ENCODE data around the gene IDH2.
A peak's percentile ranks its signal among the peaks of the same experiment; 100 is the strongest.

IDH2 gene

GRCh38 chr15:90049666-90050604, 52.3 kb downstream of the IDH2 start:
- no peaks in the 10 kb centered on the region for H3K27me3 Mint-ChIP-seq
- ATAC-seq (replicated peaks; ENCODE audit: extremely low read depth, poor library complexity, severe bottlenecking) (no peak), DNase-seq (ENCODE audit: low spot score in 2 of 2) (no peak)
- H3K36me3 Mint-ChIP-seq (ENCODE audit: insufficient read depth): no peaks in the 10 kb centered on the region
- peaks cover 42% of the 10 kb centered on the region for H3K4me1 Mint-ChIP-seq
- no peak overlapping the region for H3K27ac Mint-ChIP-seq (ENCODE audit: low read depth)
- H3K4me3 Mint-ChIP-seq: no peak overlapping the region
- no peaks in the 10 kb centered on the region for H3K9me3 Mint-ChIP-seq

DNA sequence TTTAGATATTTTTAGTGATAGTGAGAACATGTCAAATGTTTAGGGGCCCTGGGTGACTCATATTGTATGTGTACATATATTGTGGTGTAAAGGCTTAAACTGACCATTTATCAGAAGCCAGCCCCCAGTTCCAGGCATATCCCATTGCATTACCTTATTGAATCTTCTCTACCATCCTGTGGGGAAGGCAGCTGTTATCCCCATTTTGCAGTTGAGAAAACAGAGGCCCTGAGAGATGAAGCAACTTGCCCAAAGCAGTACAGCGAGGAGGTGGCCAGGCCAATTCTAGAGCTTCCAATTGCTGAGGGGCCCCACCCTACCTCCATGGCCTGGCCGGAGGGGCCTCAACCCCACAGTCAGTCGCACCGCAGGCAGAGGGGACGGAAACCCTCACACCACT, 53.2 kb downstream of the IDH2 start:
- H3K27me3 Mint-ChIP-seq: no peaks in the 10 kb centered on the region
- peaks cover 38% of the 10 kb centered on the region for H3K4me1 Mint-ChIP-seq
- no peak for ATAC-seq (replicated peaks; ENCODE audit: extremely low read depth, poor library complexity, severe bottlenecking)
- H3K27ac Mint-ChIP-seq (ENCODE audit: low read depth): no peak overlapping the region
- H3K4me3 Mint-ChIP-seq: no peak overlapping the region
- no peak for DNase-seq (ENCODE audit: low spot score in 2 of 2)
- no peaks in the 10 kb centered on the region for H3K36me3 Mint-ChIP-seq (ENCODE audit: insufficient read depth)
- no peaks in the 10 kb centered on the region for H3K9me3 Mint-ChIP-seq

DNA sequence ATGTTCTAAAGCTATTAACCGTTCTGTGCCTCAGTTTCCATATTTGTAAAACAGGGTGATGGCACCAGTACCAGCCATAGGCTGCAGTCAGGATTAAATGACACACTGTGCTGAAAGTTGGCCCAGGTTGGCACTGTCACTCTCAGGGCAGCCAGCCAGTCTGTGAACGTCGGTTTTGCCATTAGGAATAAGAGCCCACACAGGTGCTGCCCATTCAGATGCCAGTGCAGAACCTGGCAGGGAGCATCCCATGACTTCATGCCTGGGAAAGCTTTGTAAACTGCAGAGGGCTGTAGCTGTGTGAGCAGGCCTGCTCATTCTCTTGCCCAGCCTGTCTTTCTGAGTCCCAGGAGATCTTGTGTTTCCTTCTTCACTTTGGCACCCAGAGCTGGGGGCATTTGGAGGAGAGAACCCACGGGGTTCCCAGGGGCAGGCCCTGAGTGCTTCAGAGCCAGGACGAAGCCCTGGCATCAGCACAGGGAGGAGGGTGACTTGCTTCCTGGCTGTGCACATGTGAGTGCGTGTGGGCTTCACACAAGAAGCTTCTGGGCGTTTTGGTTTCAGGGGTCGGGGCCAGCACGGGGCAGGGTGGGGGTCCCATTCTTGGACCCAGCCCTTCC, 54.2 kb downstream of the IDH2 start:
- Mint-ChIP-seq H3K4me1 (peaks cover 40% of the 10 kb centered on the region), H3K9me3 (no peaks in the 10 kb centered on the region), H3K27ac (ENCODE audit: low read depth) (no peak overlapping the region), H3K36me3 (ENCODE audit: insufficient read depth) (peaks cover 2% of the 10 kb centered on the region), H3K4me3 (no peak overlapping the region), H3K27me3 (no peaks in the 10 kb centered on the region)
- DNase-seq (ENCODE audit: low spot score in 2 of 2) (no peak), ATAC-seq (replicated peaks; ENCODE audit: extremely low read depth, poor library complexity, severe bottlenecking) (no peak)

DNA sequence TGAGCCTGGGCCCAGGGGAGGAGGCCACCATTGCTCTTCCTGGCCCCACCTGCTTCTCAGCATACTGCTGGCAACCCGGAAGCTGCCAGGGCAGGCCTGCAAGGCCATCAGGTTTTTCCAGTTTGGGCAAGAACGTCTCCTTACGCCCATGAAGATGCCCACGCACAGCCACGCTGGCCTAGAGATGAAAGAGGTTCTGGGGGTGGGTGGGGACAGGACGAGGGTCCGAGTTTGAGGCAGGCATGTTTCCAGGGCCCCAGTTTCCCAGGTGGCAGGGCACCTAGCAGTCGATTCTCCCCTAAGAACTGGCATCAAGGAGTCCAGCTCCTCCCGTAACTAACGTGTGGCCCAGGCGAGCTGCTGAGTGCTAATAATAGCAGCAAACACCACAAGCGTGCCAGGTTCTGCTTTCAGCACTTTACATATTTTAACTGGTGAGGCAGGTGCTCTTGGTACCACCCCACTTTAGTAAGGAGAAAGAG, 55.3 kb downstream of the IDH2 start:
- ATAC-seq (replicated peaks; ENCODE audit: extremely low read depth, poor library complexity, severe bottlenecking) (no peak), DNase-seq (ENCODE audit: low spot score in 2 of 2) (no peak)
- no peaks in the 10 kb centered on the region for H3K9me3 Mint-ChIP-seq
- H3K4me3 Mint-ChIP-seq: no peak overlapping the region
- peaks cover 37% of the 10 kb centered on the region for H3K4me1 Mint-ChIP-seq
- peaks cover 2% of the 10 kb centered on the region for H3K36me3 Mint-ChIP-seq (ENCODE audit: insufficient read depth)
- no peak overlapping the region for H3K27ac Mint-ChIP-seq (ENCODE audit: low read depth)
- H3K27me3 Mint-ChIP-seq: no peaks in the 10 kb centered on the region

- no peak for DNase-seq (ENCODE audit: low spot score in 2 of 2)
- H3K36me3 Mint-ChIP-seq (ENCODE audit: insufficient read depth): peaks cover 2% of the 10 kb centered on the region
- H3K27me3 Mint-ChIP-seq: no peaks in the 10 kb centered on the region
- no peaks in the 10 kb centered on the region for H3K9me3 Mint-ChIP-seq
- no peak overlapping the region for H3K27ac Mint-ChIP-seq (ENCODE audit: low read depth)
- ATAC-seq (replicated peaks; ENCODE audit: extremely low read depth, poor library complexity, severe bottlenecking): no peak
- peaks cover 37% of the 10 kb centered on the region for H3K4me1 Mint-ChIP-seq
- no peak overlapping the region for H3K4me3 Mint-ChIP-seq
These were observed 56.0 kb downstream of the IDH2 start for GRCh38 chr15:90046289-90046688.

DNA sequence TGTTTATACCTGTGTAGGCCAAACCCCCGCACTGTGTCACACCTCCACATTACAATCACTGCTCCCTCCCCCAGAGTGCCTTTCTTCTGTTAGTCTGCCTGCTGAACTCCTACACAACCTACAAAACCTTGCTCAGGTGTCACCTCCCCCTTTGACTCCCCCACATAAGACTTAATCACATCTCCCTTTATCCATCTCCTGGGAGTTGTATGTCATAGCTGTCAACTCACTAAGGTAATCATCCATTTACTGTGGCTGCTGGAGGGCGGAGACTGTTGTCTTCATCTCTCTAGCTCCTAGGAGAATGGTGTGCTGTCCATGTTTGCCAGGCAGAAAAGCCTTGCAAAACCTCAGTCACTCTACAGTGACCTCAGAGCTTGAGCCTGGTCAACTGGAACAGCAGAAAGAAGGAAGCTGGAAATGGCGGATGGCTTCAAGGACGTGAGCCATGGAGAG, 57.3 kb downstream of the IDH2 start:
- DNase-seq (ENCODE audit: low spot score in 2 of 2) (no peak), ATAC-seq (replicated peaks; ENCODE audit: extremely low read depth, poor library complexity, severe bottlenecking) (no peak)
- peaks cover 2% of the 10 kb centered on the region for H3K36me3 Mint-ChIP-seq (ENCODE audit: insufficient read depth)
- no peaks in the 10 kb centered on the region for H3K27me3 Mint-ChIP-seq
- no peak overlapping the region for H3K4me3 Mint-ChIP-seq
- H3K27ac Mint-ChIP-seq (ENCODE audit: low read depth): peak overlapping the region; percentile 81
- no peaks in the 10 kb centered on the region for H3K9me3 Mint-ChIP-seq
- peaks cover 32% of the 10 kb centered on the region for H3K4me1 Mint-ChIP-seq

GRCh38 chr15:90044191-90044590, 58.1 kb downstream of the IDH2 start:
- DNase-seq (ENCODE audit: low spot score in 2 of 2) (no peak), ATAC-seq (replicated peaks; ENCODE audit: extremely low read depth, poor library complexity, severe bottlenecking) (no peak)
- H3K4me3 Mint-ChIP-seq: no peak overlapping the region
- no peaks in the 10 kb centered on the region for H3K27me3 Mint-ChIP-seq
- H3K4me1 Mint-ChIP-seq: peaks cover 30% of the 10 kb centered on the region
- peaks cover 4% of the 10 kb centered on the region for H3K36me3 Mint-ChIP-seq (ENCODE audit: insufficient read depth)
- peak overlapping the region; percentile 67 for H3K27ac Mint-ChIP-seq (ENCODE audit: low read depth)
- no peaks in the 10 kb centered on the region for H3K9me3 Mint-ChIP-seq

GRCh38 chr15:90043530-90044010, 58.7 kb downstream of the IDH2 start:
- H3K9me3 Mint-ChIP-seq: no peaks in the 10 kb centered on the region
- H3K27me3 Mint-ChIP-seq: no peaks in the 10 kb centered on the region
- peak overlapping the region; percentile 67 for H3K27ac Mint-ChIP-seq (ENCODE audit: low read depth)
- ATAC-seq (replicated peaks; ENCODE audit: extremely low read depth, poor library complexity, severe bottlenecking) (no peak), DNase-seq (ENCODE audit: low spot score in 2 of 2) (no peak)
- no peak overlapping the region for H3K4me3 Mint-ChIP-seq
- H3K4me1 Mint-ChIP-seq: peaks cover 33% of the 10 kb centered on the region
- peaks cover 7% of the 10 kb centered on the region for H3K36me3 Mint-ChIP-seq (ENCODE audit: insufficient read depth)

GRCh38 chr15:90042766-90043529, 59.3 kb downstream of the IDH2 start:
- peaks cover 39% of the 10 kb centered on the region for H3K4me1 Mint-ChIP-seq
- H3K36me3 Mint-ChIP-seq (ENCODE audit: insufficient read depth): peaks cover 11% of the 10 kb centered on the region
- DNase-seq (ENCODE audit: low spot score in 2 of 2) (no peak), ATAC-seq (replicated peaks; ENCODE audit: extremely low read depth, poor library complexity, severe bottlenecking) (no peak)
- no peak overlapping the region for H3K4me3 Mint-ChIP-seq
- H3K9me3 Mint-ChIP-seq: no peaks in the 10 kb centered on the region
- no peaks in the 10 kb centered on the region for H3K27me3 Mint-ChIP-seq
- no peak overlapping the region for H3K27ac Mint-ChIP-seq (ENCODE audit: low read depth)

DNA sequence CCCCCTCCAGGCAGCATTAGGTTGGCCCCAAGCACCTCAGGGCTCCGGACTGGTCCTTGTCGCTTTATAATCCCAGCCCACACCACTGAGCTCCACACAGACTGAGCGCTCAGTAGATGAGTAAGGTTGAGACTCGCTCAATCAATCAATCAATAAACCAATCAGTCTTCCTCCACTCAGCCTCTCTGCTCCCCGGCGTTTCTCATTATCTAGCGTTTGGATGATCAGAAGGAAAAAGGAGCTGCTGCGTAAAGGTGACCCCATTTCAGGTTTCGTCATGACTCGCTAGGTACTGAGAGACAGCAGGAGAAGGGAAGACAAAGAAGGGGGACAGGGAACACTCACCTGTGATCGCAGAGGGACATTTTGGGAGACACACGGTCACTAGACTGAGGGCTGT, 59.9 kb downstream of the IDH2 start:
- ATAC-seq (replicated peaks; ENCODE audit: extremely low read depth, poor library complexity, severe bottlenecking): no peak
- Mint-ChIP-seq H3K36me3 (ENCODE audit: insufficient read depth) (peaks cover 11% of the 10 kb centered on the region), H3K4me3 (no peak overlapping the region), H3K27ac (ENCODE audit: low read depth) (no peak overlapping the region), H3K4me1 (peaks cover 45% of the 10 kb centered on the region), H3K27me3 (no peaks in the 10 kb centered on the region), H3K9me3 (no peaks in the 10 kb centered on the region)
- DNase-seq (ENCODE audit: low spot score in 2 of 2): no peak

- peaks cover 50% of the 10 kb centered on the region for H3K4me1 Mint-ChIP-seq
- peaks cover 11% of the 10 kb centered on the region for H3K36me3 Mint-ChIP-seq (ENCODE audit: insufficient read depth)
- DNase-seq (ENCODE audit: low spot score in 2 of 2) (no peak), ATAC-seq (replicated peaks; ENCODE audit: extremely low read depth, poor library complexity, severe bottlenecking) (no peak)
- no peak overlapping the region for H3K27ac Mint-ChIP-seq (ENCODE audit: low read depth)
- H3K9me3 Mint-ChIP-seq: no peaks in the 10 kb centered on the region
- H3K4me3 Mint-ChIP-seq: no peak overlapping the region
- no peaks in the 10 kb centered on the region for H3K27me3 Mint-ChIP-seq
These were observed 61.6 kb downstream of the IDH2 start for GRCh38 chr15:90040618-90041017.

- peaks cover 44% of the 10 kb centered on the region for H3K4me1 Mint-ChIP-seq
- peaks cover 13% of the 10 kb centered on the region for H3K36me3 Mint-ChIP-seq (ENCODE audit: insufficient read depth)
- no peaks in the 10 kb centered on the region for H3K27me3 Mint-ChIP-seq
- H3K4me3 Mint-ChIP-seq: no peak overlapping the region
- no peak for ATAC-seq (replicated peaks; ENCODE audit: extremely low read depth, poor library complexity, severe bottlenecking)
- H3K27ac Mint-ChIP-seq (ENCODE audit: low read depth): peak overlapping the region; percentile 85
- no peak for DNase-seq (ENCODE audit: low spot score in 2 of 2)
- H3K9me3 Mint-ChIP-seq: no peaks in the 10 kb centered on the region
These were observed 62.3 kb downstream of the IDH2 start for GRCh38 chr15:90039996-90040395.

All from central memory CD8-positive, alpha-beta T cell (primary cell).